NOMO-1 treated with dmso at 0.1 percent for 144 hours (cell line): ENCODE data around the gene SLC25A47.

ENCODE experiments used
- DNase-seq: peaks from one replicate; lab custom pipeline; 2025; ENCODE audit not compliant: unreplicated experiment; lab: John Stamatoyannopoulos, UW

The SLC25A47 gene

GRCh38 chr14:100322138-100322957 lies 791 bp upstream of the SLC25A47 start:
- DNase-seq, result no peak

DNA sequence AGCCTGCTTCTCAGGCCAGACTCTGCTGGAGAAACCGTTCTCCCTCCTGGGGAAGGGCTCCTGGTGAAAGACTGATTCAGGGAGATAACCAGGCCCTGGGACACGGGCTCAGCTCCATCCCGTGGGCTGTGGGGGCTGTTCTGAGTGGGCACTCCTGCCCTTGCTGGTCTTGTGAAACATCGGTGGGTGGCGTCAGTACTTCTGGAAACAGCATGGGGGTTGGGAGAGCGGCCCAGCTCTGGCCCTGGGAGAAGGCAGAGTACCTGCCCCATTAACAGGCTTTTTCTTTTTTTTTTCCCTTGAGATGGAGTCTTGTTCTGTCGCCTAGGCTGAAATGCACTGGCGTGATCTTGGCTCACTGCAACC lies 786 bp downstream of the SLC25A47 start:
- DNase-seq, result no peak

GRCh38 chr14:100325231-100325632 lies 2.1 kb downstream of the SLC25A47 start:
- DNase-seq, result no peak

DNA sequence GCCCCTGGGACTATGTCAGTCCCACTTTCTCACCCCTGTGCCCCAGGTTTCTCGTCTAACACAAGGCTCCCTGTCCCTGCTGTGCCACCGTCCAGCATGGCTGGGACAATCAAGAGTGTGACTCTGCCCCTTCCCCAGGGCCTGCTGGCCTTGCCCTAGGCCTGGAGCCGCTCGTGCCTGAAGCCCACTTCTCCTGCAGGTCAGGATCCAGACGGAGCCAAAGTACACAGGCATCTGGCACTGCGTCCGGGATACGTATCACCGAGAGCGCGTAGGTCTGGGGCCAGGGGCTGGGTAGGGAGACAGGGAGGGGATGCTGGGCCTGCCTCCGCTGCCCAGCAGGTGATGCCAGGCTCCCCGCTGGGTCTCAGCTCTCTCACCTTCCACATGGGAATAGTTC lies 2.8 kb downstream of the SLC25A47 start:
- no peak for DNase-seq

DNA sequence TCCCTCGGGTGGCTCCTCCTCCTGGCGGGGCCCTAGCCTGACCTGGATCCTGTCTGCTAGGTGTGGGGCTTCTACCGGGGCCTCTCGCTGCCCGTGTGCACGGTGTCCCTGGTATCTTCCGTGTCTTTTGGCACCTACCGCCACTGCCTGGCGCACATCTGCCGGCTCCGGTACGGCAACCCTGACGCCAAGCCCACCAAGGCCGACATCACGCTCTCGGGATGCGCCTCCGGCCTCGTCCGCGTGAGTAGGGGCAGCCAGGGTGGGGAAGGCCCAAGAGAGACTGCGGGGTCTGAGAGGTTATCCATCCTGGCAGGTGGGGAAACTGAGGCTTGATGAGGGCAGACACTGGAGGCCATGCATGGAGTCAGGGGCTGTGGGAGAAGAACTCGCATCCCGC lies 4.0 kb downstream of the SLC25A47 start:
- DNase-seq, result no peak

DNA sequence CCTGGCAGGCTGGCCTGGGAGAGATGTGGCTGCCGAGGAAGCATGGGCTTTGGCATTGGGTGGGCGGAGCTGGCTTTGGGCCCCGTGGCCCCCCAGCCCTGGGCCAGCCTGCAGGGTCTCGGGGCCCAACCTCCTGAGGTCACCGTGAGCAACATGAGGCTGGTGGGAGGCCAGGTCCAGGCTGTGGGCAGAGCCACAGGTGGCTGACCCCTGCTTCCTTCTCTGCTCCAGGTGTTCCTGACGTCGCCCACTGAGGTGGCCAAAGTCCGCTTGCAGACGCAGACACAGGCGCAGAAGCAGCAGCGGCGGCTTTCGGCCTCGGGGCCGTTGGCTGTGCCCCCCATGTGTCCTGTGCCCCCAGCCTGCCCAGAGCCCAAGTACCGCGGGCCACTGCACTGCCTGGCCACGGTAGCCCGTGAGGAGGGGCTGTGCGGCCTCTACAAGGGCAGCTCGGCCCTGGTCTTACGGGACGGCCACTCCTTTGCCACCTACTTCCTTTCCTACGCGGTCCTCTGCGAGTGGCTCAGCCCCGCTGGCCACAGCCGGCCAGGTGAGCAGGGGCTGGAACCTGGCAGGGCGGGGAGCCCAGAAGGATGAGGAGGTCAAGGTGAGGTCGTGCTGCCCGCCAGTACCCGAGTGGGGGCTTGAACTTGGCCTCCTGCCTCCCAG lies 5.5 kb downstream of the SLC25A47 start:
- no peak for DNase-seq

DNA sequence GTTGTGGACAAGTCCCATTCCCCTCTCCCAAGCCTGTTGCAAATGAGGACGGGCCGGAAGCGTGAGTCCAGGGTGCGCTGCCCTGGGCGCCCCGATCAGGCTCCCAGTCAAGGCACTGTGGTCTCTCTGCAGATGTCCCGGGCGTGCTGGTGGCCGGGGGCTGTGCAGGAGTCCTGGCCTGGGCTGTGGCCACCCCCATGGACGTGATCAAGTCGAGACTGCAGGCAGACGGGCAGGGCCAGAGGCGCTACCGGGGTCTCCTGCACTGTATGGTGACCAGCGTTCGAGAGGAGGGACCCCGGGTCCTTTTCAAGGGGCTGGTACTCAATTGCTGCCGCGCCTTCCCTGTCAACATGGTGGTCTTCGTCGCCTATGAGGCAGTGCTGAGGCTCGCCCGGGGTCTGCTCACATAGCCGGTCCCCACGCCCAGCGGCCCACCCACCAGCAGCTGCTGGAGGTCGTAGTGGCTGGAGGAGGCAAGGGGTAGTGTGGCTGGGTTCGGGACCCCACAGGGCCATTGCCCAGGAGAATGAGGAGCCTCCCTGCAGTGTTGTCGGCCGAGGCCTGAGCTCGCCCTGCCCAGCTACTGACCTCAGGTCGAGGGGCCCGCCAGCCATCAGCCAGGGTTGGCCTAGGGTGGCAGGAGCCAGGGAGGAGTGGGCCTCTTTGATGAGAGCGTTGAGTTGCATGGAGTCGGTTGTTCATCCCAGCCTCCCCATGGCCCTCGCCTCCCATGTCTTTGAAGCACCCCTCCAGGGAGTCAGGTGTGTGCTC lies 6.3 kb downstream of the SLC25A47 start:
- DNase-seq, result no peak

DNA sequence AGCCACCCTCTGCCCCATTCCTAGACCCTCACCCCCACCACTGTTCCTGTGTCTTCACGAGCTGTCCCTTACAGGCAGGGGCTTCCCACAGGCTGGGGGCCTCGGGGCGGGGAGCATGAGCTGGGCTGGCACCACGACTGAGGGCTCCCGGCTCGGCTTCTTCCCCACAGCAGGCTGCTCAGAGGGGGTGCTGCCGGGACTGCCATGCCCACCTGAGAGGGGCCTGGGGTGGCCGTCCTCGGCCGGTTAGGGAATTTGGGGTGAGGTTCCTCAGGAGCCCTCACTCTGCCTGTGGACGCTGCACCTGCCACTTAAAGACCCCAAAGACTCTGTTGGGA lies 6.8 kb downstream of the SLC25A47 start:
- DNase-seq, result no peak

GRCh38 chr14:100330388-100330931 lies 7.3 kb downstream of the SLC25A47 start:
- no peak for DNase-seq

DNA sequence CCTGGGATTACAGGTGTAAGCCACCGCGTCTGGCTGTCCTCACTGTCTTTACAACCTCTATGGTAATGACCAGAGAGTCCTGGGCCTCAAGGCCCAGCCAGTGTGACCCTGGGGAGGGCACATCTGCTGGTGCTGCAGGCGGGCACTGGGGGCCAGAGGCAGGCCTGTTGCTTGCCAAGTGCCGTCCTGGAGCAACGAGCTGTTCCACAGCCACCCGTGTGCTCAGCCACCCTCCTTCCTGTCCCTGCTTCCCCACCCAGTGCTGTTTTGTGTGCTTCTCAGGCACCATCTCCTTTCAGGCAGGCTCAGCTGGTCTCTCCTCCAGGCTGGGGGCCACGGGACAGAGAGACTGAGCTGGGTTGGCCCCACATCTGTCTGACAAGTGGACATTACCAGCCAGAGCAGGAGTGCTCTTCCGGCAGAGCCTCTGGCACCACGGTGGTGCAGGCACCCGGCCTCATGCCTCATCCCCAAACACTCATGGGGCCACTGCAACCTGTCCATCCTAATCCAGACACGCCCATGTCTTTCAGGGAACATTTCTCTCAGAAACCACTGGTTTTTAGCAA lies 9.0 kb downstream of the SLC25A47 start:
- DNase-seq, result no peak

GRCh38 chr14:100332797-100333196 lies 9.7 kb downstream of the SLC25A47 start:
- no peak for DNase-seq

DNA sequence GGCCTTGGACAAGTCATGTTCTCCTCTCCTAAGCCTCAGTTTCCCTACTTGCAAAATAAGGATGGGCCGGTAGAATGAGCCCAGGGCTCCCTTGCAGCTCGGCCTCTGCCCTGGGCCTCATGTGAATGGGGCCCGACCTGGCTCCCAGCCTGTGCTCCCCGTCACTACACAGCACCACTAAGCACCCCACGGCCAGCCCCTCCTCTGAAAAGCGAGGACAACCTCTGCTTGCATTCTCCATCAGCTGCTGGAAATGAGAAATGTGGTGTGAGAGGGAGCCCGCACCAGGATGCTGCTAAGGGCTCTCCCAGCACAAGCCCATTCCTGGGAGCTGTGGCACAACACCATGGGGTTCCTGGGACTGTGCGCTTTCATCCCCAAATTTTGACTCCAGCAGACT lies 10.2 kb downstream of the SLC25A47 start:
- DNase-seq, result no peak

DNA sequence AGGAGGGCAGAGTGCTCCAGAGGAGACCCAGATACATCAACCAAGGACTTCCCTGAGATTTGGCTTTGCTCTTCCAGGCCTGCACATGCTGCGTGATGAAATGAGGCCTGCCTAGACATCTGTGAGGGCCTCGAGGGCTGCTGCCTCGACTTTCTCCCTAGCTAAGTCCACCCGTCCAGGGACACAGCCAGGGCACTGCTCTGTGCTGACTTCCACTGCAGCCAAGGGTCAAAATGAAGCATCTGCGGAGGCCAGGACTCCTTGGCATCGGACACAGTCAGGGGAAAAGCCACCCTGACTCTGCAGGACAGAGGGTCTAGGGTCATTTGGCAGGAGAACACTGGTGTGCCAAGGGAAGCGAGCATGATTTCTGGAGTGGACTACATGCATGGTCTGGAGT lies 10.7 kb downstream of the SLC25A47 start:
- DNase-seq, result no peak

- DNase-seq, result no peak
These were observed 11.8 kb downstream of the SLC25A47 start for GRCh38 chr14:100334904-100335303.

GRCh38 chr14:100336618-100337530 lies 13.7 kb downstream of the SLC25A47 start:
- DNase-seq, result no peak

DNA sequence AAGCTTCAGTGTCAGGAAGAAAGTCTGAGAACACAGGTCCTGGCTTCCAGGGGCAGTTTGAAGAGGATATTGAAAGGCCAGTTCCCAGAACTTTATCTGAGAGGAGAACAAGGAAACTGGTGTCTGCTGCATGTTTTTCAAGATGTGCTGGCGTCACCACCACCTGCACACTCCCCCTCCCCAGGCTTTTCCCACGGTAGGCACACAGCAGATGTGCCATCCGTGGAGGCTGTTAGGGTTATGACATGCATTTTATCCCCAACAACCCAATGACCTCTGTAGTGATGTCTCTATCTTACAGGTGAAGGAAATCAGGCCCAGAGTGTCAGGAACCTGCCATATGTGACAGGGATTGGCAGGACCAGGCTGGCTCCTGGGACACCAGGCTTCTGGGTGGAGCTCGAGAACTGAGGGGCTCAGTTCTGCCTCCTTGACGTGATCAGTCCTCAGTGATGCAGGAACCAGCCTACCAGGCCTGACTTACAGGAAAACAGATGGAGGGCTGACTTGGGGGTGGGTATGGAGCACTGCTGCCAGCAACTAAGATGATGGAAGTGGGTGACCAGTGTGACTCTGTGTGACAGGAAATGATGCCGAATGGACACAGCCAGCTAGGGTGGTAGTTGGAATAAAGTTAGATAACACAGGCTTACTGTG lies 16.8 kb downstream of the SLC25A47 start:
- no peak for DNase-seq

DNA sequence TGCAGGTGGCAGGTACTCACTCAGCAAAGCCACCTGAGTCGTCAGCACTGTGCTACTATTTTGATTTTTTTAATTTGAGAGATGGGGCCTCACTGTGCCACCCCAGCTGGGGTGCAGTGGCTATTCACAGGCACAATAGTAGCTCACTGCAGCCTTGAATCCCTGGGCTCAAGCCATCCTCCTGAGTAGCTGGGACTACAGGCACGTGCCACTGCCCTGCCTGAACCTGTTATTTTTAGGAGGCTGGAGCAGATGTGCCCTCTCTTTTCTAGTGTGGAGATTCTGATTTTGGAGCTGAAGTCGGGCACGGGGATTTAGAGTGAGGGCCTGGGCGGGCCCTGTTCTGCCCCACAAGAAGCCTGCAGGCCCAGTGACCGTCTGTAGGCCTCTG lies 17.3 kb downstream of the SLC25A47 start:
- no peak for DNase-seq

GRCh38 chr14:100341301-100342031 lies 18.3 kb downstream of the SLC25A47 start:
- peak; percentile 90 for DNase-seq

DNA sequence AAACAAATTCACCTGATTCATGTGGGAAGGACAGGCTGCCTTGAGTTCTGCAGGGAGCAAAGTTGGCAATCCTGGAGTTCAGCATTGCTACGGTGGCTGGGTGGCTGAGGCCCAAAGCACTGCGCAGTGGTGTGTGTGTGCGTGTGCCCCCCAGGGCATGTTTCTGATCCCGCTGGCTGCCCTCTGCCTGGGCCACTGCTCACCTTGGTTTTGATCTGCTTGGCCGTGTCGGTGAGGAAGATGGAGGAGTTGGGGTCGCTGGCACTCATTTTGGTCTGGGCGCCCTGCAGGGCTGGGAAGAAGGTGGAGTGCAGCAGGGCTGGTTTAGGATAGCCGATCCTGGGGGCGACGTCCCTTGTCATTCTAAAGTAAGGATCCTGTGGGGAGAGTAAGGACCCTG lies 19.1 kb downstream of the SLC25A47 start:
- DNase-seq, result no peak
